Neural cell (in vitro differentiated cells): Measurements from ENCODE around the gene GPNMB.

Experiments used
- CTCF ChIP-seq: fragments of 450-650 bp; IDR thresholded peaks from 2 replicates; pipeline ENCODE4 v1.5.1; 2014; ENCODE audit warnings: antibody characterized with exemption, mild to moderate bottlenecking, moderate library complexity; ENCODE audit not compliant: poor library complexity, severe bottlenecking
- EZH2 ChIP-seq: fragments of 200-600, 300-800 bp; shearing (Covaris generic), sonication (generic); IDR thresholded peaks from 2 replicates; pipeline ENCODE4 v1.6.1; 2014; ENCODE audit warnings: antibody characterized with exemption, low read length, borderline replicate concordance, mild to moderate bottlenecking; ENCODE audit not compliant: insufficient read depth, poor library complexity, severe bottlenecking
- POLR2AphosphoS5 ChIP-seq: IDR thresholded peaks from 2 replicates; pipeline ENCODE4 v1.6.1; 2012
- REST ChIP-seq: IDR thresholded peaks from 2 replicates; pipeline ENCODE4 v1.6.1; 2012; ENCODE audit warnings: borderline replicate concordance

- no peak for TF ChIP-seq CTCF
- TF ChIP-seq POLR2AphosphoS5, result no peak
- no peak for TF ChIP-seq EZH2
- no peak for TF ChIP-seq REST
These were observed 7.6 kb downstream of the GPNMB start for GRCh38 chr7:23254051-23254681.
